Measurements from ENCODE around the gene RFWD3. TPM values are rescaled to one million over a fixed set of nuclear protein-coding genes. Genes with fewer than 3 reads are reported as not detected.

RFWD3 gene
- total and polyA plus RNA-seq, 2 of the 8 experiments (the other 6 are each of a cell fraction or from before 2014, with no cell fraction given): 67.1 to 114 TPM

DNA sequence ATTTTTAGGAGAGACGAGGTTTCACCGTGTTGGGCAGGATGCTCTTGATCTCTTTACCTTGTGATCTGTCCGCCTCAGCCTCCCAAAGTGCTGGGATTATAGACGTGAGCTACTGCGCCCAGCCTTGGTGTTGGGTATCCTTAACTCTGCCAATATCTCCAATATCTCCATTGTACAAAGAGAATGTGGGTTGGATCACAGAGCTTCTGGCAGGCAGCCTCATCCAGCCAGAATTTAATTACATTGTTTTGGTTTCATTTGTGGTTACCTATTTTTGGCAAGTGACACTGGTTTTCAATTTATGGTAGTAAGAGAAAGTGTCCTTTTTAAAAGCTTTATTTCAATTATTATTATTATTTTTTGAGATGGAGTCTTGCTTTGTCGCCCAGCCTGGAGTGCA, 14.0 kb upstream of the RFWD3 start:
- Histone ChIP-seq H4K91ac (replicated peaks; ENCODE audit: insufficient read length, low read length) (no peak overlapping the region), H2BK15ac (ENCODE audit: low read length) (no peak overlapping the region), H3K36me3 (ENCODE audit: control insufficient read depth in 2 of 4, insufficient read depth in 4 of 4, low read length in 3 of 4) (no peaks in the 10 kb centered on the region), H3K79me2 (ENCODE audit: control insufficient read depth in 1 of 2, insufficient read depth in 2 of 2, low read length in 2 of 2) (no peaks in the 10 kb centered on the region), H3K4ac (replicated peaks; ENCODE audit: insufficient read length, low read depth, low read length) (no peak overlapping the region), H3K9me3 (ENCODE audit: insufficient read depth in 2 of 2, low read depth in 1 of 2, low read length in 1 of 2) (no peaks in the 10 kb centered on the region), H4K5ac (ENCODE audit: insufficient read length, low read depth, low read length) (no peak overlapping the region), H2BK5ac (ENCODE audit: low read depth, low read length) (no peak overlapping the region), H3K27ac (ENCODE audit: low read depth, low read length) (no peak overlapping the region), H2BK12ac (ENCODE audit: low read depth, low read length) (no peak overlapping the region), H2AFZ (ENCODE audit: low read length) (no peak overlapping the region), H3K18ac (ENCODE audit: extremely low read depth, low read length) (no peak overlapping the region), H3K4me1 (replicated peaks in 1 of 4; ENCODE audit: control insufficient read depth in 3 of 4, insufficient read depth in 4 of 4, low read length in 3 of 4) (no peaks in the 10 kb centered on the region), H3K79me1 (ENCODE audit: low read depth, low read length) (no peaks in the 10 kb centered on the region), H3K9ac (replicated peaks in 1 of 4; ENCODE audit: extremely low read depth in 1 of 4, low read depth in 3 of 4, low read length in 3 of 4) (no peak overlapping the region), H3K23me2 (ENCODE audit: low read depth, low read length) (no peaks in the 10 kb centered on the region), H2BK20ac (ENCODE audit: low read length) (no peak overlapping the region), H3K4me2 (ENCODE audit: insufficient read depth in 1 of 2, low read depth in 2 of 2, low read length in 2 of 2) (no peak overlapping the region), H3K14ac (ENCODE audit: insufficient read length) (no peak overlapping the region), H2AK5ac (ENCODE audit: low read depth, low read length) (no peak overlapping the region), H4K20me1 (replicated peaks in 1 of 2; ENCODE audit: control insufficient read depth in 1 of 2, insufficient read depth in 2 of 2, low read length in 2 of 2) (peaks cover 0 to 1% of the 10 kb centered on the region in 2 experiments), H4K8ac (ENCODE audit: extremely low read depth, insufficient read depth, low read length) (no peak overlapping the region), H3K56ac (replicated peaks; ENCODE audit: insufficient read length, low read depth, low read length) (no peak overlapping the region), H2BK120ac (replicated peaks; ENCODE audit: low read depth, low read length) (no peak overlapping the region), H3K4me3 (ENCODE audit: extremely low read depth in 1 of 4, insufficient read depth in 2 of 4, low read depth in 3 of 4, low read length in 4 of 4) (no peak overlapping the region), H3K27me3 (replicated peaks in 1 of 4; ENCODE audit: control insufficient read depth in 3 of 4, extremely low read depth in 1 of 4, insufficient read depth in 3 of 4, low read length in 3 of 4) (no peaks in the 10 kb centered on the region), H3K23ac (ENCODE audit: insufficient read length) (no peak overlapping the region)
- DNase-seq (ENCODE audit: low read depth in 1 of 2, low spot score in 2 of 2) (no peak), FAIRE-seq (no peak)
- ChIA-PET CTCF (ENCODE audit: partially characterized antibody) (interaction anchor here (0.9 to 1.5 kb wide), 6 partner anchors 9 to 182 kb away, joined by 3 to 5 read pairs (median 4); no protein-coding TSS in a partner anchor), POLR2A (ENCODE audit: partially characterized antibody) (interaction anchor here (1.2 to 4.5 kb wide), 3 partner anchors 14 to 74 kb away, joined by 3 to 37 read pairs (median 4); partner anchors contain the start of genes GLG1 and RFWD3)
- WGBS, 2 experiments (ENCODE audit: extremely low coverage in 1 of 2, insufficient coverage in 1 of 2, insufficient read length in 1 of 2, insufficient replicate concordance in 2 of 2, low coverage in 1 of 2, low lambda C conversion rate in 2 of 2, missing lambda C conversion rate in 1 of 2): 91% methylated on average over 6 of the region's 6 CpGs; no CpG with 5 or more reads in 1 of the 2 experiments
- TF ChIP-seq CREB1 (IDR thresholded peaks at IDR 0.05) (no peak), KDM4A (IDR thresholded peaks at IDR 0.05; ENCODE audit: low read depth, low read length, severe bottlenecking) (no peak), KDM5A (IDR thresholded peaks at IDR 0.05; ENCODE audit: low read length) (no peak), FOSL1 (IDR thresholded peaks at IDR 0.05; ENCODE audit: insufficient read depth, low read depth, low read length) (no peak), JUN (IDR thresholded peaks at IDR 0.05; ENCODE audit: low read depth, low read length) (no peak), SIRT6 (IDR thresholded peaks at IDR 0.05; ENCODE audit: low read length) (no peak), POLR2A (IDR thresholded peaks at IDR 0.05; ENCODE audit: control extremely low read depth in 1 of 2, low read depth in 2 of 2, low read length in 2 of 2) (no peak), CTBP2 (IDR thresholded peaks at IDR 0.05; ENCODE audit: borderline replicate concordance, insufficient read depth, insufficient read length, low read length) (no peak), TEAD4 (IDR thresholded peaks at IDR 0.05; ENCODE audit: low read depth, low read length) (no peak), RXRA (IDR thresholded peaks at IDR 0.05; ENCODE audit: insufficient read depth, low read depth, low read length) (no peak)
- TF ChIP-seq, protein P1, sequence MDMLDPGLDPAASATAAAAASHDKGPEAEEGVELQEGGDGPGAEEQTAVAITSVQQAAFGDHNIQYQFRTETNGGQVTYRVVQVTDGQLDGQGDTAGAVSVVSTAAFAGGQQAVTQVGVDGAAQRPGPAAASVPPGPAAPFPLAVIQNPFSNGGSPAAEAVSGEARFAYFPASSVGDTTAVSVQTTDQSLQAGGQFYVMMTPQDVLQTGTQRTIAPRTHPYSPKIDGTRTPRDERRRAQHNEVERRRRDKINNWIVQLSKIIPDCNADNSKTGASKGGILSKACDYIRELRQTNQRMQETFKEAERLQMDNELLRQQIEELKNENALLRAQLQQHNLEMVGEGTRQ (IDR thresholded peaks at IDR 0.05; ENCODE audit: low read length): no peak
- TF ChIP-seq, protein P2, sequence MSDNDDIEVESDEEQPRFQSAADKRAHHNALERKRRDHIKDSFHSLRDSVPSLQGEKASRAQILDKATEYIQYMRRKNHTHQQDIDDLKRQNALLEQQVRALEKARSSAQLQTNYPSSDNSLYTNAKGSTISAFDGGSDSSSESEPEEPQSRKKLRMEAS (IDR thresholded peaks at IDR 0.05): no peak

Measured in H1 (cell line).